MG63 (cell line): ENCODE measurements around the gene FARP1. TPM values are rescaled to one million over a fixed set of nuclear protein-coding genes. Genes with fewer than 3 reads are reported as not detected.
A peak's percentile ranks its signal among the peaks of the same experiment; 100 is the strongest.

Source experiments
- DNase-seq: peaks from one replicate; pipeline ENCODE4 v3.0.0-alpha.2; 2020
- H3K27me3 ChIP-seq: fragments of 250-450 bp; sonication (Bioruptor Pico); 2 replicates; pipeline ENCODE4 v1.5.1; 2020; ENCODE audit warnings: mild to moderate bottlenecking, moderate library complexity
- H3K36me3 ChIP-seq: fragments of 250-450 bp; sonication (Bioruptor Pico); 2 replicates; pipeline ENCODE4 v1.5.1; 2020; ENCODE audit warnings: mild to moderate bottlenecking, moderate library complexity
- H3K4me3 ChIP-seq: fragments of 250-450 bp; sonication (Bioruptor Pico); 2 replicates; pipeline ENCODE4 v1.5.1; 2020; ENCODE audit warnings: mild to moderate bottlenecking, moderate library complexity
- H3K9me3 ChIP-seq: fragments of 250-450 bp; sonication (Bioruptor Pico); 2 replicates; pipeline ENCODE4 v1.5.1; 2020; ENCODE audit warnings: mild to moderate bottlenecking, moderate library complexity
- total RNA-seq: library from RNA; depleted of rRNA; stranded (reverse); fragments of >200 nt; shearing (Covaris generic); gene quantifications from 2 replicates; pipeline ENCODE4 v1.2.3, GENCODE V29; 2014; ENCODE audit warnings: low replicate concordance

The FARP1 gene
- total RNA-seq, 1 experiment from 2014 or later = 16.0 TPM

DNA sequence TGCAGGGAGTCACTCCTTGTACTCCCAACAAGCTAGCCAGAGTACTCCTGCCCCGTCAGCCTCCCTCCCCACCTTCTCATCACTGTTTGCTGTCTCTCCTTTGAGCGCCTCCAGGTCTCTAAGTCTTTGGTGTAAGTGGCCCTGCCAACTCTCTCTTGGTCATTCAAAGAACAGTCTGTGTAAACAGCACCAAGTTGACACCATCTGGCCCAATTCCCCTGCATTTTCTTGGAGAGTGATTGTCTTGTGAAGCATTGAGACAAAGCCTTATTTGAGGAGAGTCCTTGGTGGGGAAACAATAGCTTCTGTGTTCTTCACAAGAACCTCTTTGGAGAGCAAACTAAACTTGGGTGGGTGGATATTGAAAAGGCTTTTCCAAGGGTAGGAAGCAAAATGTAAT is 148.8 kb downstream of the FARP1 start:
- no peak for DNase-seq
- H3K36me3 ChIP-seq = no peaks in the 10 kb centered on the region
- H3K4me3 ChIP-seq = no peak overlapping the region
- no peaks in the 10 kb centered on the region for H3K27me3 ChIP-seq
- H3K9me3 ChIP-seq = no peaks in the 10 kb centered on the region

DNA sequence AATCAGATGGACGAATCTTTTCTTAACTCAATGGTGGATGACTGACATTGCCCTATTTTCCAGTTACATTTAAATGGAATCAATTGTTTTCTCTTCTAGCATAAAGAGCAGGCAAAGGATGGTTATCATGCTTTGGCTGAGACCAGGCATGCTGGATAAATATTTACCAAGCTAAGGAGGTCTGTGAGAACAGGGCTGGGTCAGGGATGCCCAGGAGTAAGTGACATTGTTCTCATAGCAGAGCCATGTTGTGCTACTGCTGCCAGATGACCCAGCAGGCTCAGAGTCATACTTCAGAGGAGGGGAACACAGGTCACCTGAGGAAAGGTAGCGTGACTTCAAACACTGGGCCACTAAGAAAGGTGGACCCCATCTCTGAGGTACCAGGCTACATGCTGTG is 150.2 kb downstream of the FARP1 start:
- H3K4me3 ChIP-seq = no peak overlapping the region
- no peak for DNase-seq
- no peaks in the 10 kb centered on the region for H3K36me3 ChIP-seq
- no peaks in the 10 kb centered on the region for H3K27me3 ChIP-seq
- H3K9me3 ChIP-seq = no peaks in the 10 kb centered on the region

DNA sequence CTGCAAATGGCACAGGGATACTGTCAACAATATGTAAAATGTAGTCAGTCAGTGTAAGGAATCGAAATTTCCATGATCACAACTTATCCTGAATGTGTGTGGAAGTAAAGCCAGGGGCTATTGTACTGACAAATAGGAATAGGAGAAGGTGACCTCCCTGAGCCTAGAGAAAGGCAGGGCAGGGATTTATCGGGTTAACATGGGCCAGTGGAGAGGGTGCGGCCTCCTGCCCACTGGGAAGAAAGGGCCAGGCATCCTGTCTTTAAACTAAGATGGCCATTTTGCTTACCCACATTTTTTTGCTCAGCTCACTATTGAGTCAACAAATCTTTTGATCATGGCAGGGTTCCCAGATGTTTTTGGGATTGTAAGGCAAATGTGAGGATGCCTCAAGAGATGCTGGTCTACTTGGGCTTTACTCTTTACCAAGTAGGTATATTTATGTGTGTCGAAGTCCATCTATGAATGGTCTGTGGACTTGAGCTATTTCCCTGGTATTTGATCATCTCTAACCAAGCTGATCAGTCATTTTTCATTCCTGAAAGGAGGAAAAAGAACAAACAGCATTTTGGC is 150.8 kb downstream of the FARP1 start:
- DNase-seq = no peak

DNA sequence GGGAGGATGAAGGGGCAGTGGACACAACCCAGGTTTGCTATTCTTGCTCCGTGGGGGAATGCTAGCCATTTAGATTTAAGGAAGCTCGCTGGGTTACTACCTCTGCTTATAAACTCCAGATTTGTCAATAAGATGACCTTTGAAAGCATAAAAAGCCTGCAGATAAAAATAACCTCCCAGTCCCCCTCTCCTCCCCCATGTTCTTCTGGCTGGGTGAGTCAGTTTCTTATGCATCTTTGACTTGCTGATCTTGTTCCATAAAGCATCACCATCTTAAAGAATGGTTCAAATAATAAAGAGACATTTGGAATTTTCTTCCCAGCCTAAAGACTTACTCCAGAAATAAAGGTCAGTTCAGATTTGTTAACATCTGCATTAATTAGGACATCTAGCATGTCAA is 152.5 kb downstream of the FARP1 start:
- Histone ChIP-seq H3K9me3 (no peaks in the 10 kb centered on the region), H3K36me3 (no peaks in the 10 kb centered on the region), H3K4me3 (no peak overlapping the region), H3K27me3 (no peaks in the 10 kb centered on the region)
- no peak for DNase-seq

More for the DNA sequence above, 150.8 kb downstream of the FARP1 start:
- Histone ChIP-seq H3K27me3 (no peaks in the 10 kb centered on the region), H3K9me3 (no peaks in the 10 kb centered on the region), H3K4me3 (no peak overlapping the region), H3K36me3 (no peaks in the 10 kb centered on the region)

DNA sequence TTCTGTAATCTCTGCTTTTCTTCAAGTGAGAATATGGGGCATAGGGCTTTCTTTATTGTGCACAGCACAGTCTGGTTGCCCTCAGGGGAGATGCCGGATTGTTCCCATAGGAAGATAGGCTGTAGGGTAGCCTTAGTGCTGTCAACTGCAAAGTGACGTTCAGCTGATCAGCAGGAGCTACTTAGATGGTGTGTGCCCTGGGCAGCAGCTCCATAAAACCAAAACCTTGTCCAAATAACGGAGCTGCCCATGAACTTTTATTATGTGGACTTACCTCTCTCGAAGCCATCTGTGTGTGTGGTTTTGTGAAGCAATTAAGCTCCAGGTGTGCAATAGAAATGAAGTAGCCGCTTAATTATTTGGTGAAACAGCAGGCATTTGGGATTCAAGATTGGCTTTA is 154.2 kb downstream of the FARP1 start:
- Histone ChIP-seq H3K9me3 (no peaks in the 10 kb centered on the region), H3K4me3 (no peak overlapping the region), H3K36me3 (no peaks in the 10 kb centered on the region), H3K27me3 (no peaks in the 10 kb centered on the region)
- no peak for DNase-seq

DNA sequence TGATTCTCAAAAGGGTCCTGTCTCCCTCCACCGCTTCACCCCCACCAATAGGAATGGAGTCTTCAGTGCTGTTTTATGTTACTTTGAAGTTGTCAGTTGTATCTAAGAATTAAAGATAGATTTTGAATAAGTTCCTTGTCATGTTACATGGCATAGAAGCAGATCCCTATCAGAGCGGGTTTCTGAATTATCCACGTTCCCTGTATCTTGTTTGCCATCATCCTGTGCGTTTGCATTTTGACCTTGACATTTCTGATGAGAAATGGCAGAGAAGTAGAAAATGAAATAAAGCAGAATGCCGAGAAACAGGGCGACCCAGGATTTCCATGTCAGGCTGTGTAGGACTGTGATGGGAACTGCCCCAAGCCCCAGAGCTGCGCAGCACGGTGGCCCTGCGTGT is 154.9 kb downstream of the FARP1 start:
- no peak for DNase-seq
- Histone ChIP-seq H3K9me3 (no peaks in the 10 kb centered on the region), H3K36me3 (no peaks in the 10 kb centered on the region), H3K27me3 (no peaks in the 10 kb centered on the region), H3K4me3 (no peak overlapping the region)

DNA sequence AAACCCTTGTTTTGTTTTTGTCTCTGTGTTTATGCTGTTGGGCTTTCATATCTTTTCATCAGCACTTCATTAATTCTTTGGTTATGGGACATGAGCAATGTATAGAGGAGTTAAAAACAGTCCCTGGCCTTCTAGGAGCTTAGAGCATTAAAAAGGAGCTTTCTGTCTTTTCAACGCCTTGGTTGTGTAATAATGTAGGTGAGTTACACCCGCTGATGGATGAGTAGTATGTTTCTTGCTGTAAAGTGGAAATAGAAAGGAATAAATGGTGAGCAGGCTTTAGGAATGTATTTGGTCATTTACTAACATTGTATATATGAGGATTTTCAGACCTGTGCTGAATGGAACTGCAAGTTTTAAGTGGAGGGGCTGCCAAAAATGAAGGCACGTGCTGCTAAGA is 155.7 kb downstream of the FARP1 start:
- Histone ChIP-seq H3K9me3 (no peaks in the 10 kb centered on the region), H3K36me3 (no peaks in the 10 kb centered on the region), H3K4me3 (no peak overlapping the region), H3K27me3 (no peaks in the 10 kb centered on the region)
- DNase-seq = no peak

DNA sequence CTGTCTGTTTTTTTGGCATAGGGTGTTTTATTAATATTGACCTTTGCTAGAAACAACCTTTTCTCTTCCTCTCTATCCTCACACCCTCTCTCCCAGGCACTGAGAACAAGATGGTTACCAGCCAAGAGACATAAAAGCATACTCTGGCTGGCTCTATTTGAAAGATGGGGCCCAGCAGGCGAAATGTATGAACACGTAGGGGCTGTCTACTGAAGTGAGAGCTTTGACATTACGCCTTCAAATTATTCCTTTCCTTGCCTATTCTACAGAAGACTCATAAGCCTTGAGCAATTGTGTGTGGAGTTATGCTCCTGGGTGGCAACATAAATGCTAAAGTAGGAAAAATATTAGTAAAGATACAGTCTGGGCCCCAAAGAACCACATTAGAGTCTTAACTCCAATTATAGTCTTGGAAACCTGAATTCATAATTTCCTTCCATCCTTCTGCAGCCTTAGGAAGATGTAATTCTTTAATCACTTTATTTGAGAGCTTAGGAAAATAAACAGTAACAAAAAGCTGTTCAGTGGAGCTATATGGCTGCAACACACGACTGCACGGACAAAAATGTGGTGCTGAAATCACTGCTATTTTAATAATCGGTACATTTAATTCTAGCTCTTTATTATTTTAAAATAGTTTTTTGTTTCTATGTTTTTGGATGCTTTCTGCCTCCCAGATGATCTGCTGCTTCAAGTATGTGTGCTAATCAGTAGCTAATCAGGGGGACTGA is 156.5 kb downstream of the FARP1 start:
- Histone ChIP-seq H3K9me3 (no peaks in the 10 kb centered on the region), H3K4me3 (no peak overlapping the region), H3K36me3 (no peaks in the 10 kb centered on the region), H3K27me3 (no peaks in the 10 kb centered on the region)
- DNase-seq = no peak

DNA sequence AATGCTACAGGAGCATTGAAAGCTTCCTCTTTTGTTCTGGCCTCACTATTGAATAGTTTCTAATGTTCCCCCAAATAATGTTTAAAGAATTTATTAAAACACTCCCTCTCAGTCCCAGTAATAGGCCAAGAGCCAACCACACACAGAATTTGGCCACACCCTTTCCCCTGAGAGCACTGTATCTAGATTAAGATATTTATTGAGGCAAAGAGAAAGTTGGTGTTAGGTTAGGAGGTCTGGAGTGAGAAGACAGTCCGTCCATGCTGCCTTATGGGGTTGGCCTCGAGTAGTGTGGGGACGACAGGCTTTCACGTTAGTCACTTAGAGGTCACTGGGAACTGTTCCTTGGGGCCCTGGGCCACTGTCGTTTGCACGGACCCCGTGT is 157.1 kb downstream of the FARP1 start:
- no peak for DNase-seq
- H3K36me3 ChIP-seq = no peaks in the 10 kb centered on the region
- H3K27me3 ChIP-seq = no peaks in the 10 kb centered on the region
- no peaks in the 10 kb centered on the region for H3K9me3 ChIP-seq
- no peak overlapping the region for H3K4me3 ChIP-seq

DNA sequence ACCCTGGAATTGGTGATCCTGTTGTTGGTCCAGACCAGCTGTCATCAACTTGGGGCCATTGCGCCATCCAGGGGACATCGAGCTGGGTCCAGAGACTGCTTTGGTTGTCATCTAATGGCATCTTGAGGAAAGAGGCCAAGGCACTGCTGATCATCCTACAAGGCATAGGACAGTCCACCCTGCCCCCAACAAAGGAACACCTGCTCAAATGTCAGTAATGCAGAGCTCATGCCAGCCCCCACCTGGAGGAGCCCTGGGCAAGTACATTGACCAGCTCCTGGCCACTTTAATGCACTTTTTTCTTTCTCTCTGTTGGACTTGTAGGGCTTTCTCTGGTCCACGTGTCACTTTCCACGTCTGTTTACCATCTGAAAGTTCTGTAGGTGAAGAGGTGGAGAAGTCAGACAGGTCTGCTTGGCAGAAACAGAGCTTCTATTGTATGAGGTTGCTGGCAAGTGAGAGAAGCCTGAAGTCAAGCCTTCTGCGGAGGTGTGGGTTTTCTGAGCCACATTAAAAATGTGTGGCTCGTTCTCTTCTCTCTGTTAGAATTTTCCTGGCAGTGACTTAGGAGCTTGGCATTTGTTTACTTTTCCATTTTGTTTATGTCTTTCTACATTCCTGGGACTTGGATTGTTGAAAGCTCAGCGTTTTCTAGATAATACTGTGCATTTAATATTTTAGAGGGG is 158.2 kb downstream of the FARP1 start:
- peak; percentile 75 for DNase-seq
- H3K36me3 ChIP-seq = no peaks in the 10 kb centered on the region
- no peaks in the 10 kb centered on the region for H3K9me3 ChIP-seq
- peak overlapping the region; percentile 29 for H3K4me3 ChIP-seq
- H3K27me3 ChIP-seq = no peaks in the 10 kb centered on the region

DNA sequence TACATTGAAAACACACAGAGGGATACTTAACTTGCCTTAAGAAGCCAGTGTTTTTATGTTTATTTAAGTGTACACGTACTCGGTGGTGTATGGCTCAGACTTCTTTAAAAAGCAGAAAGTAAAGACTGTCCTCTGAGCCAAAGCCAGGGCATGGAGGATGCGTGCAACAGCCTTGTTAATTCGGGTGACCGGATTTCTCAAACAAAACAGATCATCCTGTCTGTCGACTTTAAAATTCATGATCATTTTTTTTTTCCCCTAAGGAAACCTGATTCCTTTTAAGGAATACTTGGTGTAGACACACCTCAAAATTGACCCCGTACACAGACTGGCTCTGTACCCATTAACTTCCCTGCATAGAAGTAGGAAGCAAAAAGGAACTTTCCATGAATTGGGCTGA is 158.8 kb downstream of the FARP1 start:
- peak; percentile 49 for DNase-seq
- no peaks in the 10 kb centered on the region for H3K9me3 ChIP-seq
- H3K27me3 ChIP-seq = no peaks in the 10 kb centered on the region
- H3K4me3 ChIP-seq = peak overlapping the region; percentile 29
- H3K36me3 ChIP-seq = no peaks in the 10 kb centered on the region

DNA sequence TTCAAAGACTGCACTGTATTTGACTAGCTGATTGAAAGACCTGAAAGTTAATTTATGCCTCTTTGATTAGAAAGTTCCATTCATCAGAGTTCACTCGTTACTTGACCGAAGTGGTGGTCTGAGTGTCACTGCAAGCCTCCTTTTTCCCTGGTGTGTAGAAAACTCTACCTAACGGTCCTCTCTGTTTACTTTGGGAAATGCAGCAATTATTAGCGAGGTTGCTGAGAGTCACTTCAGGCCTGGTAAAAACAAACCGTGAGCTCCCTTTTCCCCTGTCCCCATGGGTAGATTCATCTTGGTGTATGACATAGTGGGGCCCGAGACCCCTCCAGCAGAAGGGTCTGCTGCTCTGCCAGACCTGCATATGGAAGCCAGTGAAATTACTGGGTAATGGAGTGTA is 161.0 kb downstream of the FARP1 start:
- no peaks in the 10 kb centered on the region for H3K9me3 ChIP-seq
- H3K36me3 ChIP-seq = no peaks in the 10 kb centered on the region
- H3K4me3 ChIP-seq = no peak overlapping the region
- H3K27me3 ChIP-seq = no peaks in the 10 kb centered on the region
- DNase-seq = no peak

DNA sequence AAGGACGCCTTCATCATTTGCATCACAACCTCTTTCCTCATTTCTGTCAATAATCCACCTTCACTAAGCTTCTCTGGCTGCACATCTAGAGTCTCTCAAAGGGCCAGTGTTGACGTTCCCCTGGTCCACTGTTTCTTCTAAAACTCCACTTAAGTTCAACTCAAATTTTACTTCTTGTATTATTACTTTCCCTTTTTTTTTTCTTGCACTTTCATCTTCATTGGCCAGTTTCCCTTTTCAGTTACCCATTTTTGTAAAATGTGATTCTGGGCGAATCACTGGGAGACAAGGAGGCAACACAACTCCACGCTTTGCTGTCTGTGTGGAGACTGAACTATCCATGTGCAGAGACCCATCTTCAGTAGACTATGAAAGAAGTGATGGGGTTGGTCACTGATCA is 162.8 kb downstream of the FARP1 start:
- no peaks in the 10 kb centered on the region for H3K27me3 ChIP-seq
- H3K36me3 ChIP-seq = no peaks in the 10 kb centered on the region
- no peak for DNase-seq
- H3K4me3 ChIP-seq = no peak overlapping the region
- no peaks in the 10 kb centered on the region for H3K9me3 ChIP-seq

DNA sequence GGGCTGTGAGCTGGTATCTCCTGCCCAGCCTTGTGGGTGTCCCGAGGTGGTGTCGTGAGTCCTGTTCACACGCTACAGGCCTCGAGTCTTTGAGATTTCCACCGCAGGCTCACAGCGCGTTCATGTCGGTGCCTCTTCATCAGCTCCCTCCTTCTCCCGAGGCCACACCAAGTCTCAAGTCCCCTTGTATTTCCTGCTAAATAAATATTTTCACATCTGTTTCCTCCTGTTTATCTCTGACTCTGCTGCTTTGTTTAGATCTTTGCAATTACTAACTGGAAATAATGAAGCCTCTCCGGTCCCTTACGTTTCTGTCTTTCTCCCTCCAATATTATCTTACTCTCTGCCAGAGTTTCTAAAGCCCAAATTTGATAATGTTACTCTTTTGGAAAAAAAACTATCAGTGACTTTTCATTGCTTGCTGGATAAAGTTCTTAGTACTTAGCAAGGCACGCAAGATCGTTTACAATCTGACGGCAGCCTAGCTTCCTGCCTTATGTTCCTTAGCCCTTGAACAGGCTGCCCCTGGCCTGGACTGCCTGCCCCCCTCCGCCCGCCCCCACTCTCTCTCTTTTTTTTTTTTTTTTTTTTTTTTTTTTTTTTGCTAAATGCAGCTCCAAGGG is 164.7 kb downstream of the FARP1 start:
- DNase-seq = no peak
- H3K4me3 ChIP-seq = no peak overlapping the region

DNA sequence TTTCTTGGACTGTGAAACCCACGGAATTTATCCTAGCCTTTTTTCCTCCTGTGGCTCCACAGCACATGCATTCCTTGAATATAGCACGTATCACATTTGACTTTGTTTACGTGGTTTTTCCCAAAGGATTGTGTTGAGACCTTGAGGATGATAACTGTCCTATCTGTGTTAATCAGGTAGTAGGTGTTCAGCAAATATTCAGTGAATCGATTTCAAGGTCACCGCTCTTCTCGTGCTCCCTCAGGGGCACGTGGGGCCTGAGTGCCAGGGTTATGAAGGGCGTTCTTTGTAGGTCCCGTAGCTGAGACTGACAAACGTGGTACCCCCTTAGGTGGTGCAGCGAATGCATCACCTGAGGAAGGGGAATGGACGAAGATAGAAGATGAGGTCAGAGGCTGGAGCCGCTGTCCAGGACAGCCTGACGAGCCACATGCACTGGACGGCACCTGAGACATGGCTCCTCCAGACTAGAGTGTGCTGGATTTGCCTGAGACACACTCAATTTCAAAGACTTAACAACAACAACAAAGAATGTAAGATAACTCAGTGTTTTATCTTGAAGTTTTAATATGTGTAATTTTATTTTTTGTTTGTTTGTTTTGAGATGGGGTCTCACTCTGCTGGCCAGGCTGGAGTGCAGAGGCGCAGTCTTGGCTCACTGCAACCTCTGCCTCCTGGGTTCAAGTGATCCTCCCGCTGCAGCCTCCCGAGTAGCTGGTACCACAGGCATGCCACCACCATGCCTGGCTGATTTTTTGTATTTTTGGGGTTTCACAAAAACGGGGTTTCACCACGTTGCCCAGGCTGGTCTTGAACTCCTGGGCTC is 165.4 kb downstream of the FARP1 start:
- no peak for DNase-seq
- Histone ChIP-seq H3K36me3 (no peaks in the 10 kb centered on the region; the same call in 1 of the 2 replicates), H3K4me3 (no peak overlapping the region), H3K9me3 (no peaks in the 10 kb centered on the region), H3K27me3 (no peaks in the 10 kb centered on the region)

More for the DNA sequence above, 164.7 kb downstream of the FARP1 start:
- Histone ChIP-seq H3K27me3 (no peaks in the 10 kb centered on the region), H3K9me3 (no peaks in the 10 kb centered on the region), H3K36me3 (no peaks in the 10 kb centered on the region)

DNA sequence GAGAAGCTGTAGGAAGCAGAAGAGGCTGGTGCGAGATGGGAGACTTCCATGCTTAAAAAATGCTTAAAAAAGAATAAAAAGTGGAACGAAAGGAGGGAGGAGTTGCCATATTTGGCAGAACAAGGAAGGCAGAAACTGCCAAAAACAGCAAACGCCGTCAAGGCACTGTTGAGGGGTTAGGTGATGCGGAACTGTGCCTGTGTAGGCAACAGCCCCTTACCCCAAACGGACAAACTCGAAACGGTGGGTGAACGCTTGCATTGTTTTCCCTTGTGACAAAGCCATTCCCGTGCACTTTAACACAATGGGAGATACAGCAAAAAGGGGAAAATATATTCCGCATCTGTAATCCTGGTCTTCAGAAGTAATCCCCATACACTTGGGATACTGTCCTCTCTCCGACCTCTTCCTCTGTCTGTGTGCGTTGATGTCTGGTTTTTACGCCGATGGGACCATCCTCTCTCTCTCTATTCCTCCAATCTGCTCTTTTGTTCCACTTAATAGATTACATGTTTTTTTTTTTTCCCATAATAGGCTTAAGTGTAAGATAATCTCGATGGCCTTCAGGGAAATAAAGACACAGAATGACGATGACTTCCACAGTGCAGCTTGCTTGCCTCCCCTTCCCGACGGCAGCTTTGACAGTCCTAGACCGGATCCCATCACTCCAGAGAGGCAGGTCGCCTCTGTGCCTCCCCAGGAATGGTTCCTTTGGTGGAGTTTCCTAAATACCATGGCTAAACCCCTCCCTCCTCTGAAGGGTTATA is 166.9 kb downstream of the FARP1 start:
- H3K9me3 ChIP-seq = no peaks in the 10 kb centered on the region
- peaks cover 4% of the 10 kb centered on the region for H3K36me3 ChIP-seq
- H3K4me3 ChIP-seq = no peak overlapping the region
- no peaks in the 10 kb centered on the region for H3K27me3 ChIP-seq
- DNase-seq = no peak
